GM12878 (cell line): ENCODE results near the gene EPO.

ENCODE experiments used
- CEBPB ChIP-seq, 2 experiments: fragments of 150-350 bp in 1 of 2; IDR thresholded peaks; 2 replicates each; pipeline ENCODE4 v1.6.1; 2012 to 2014; ENCODE audit warnings: low read depth in 2 of 2, low read length in 2 of 2, borderline replicate concordance in 1 of 2, inconsistent platforms in 1 of 2
- EZH2 ChIP-seq: IDR thresholded peaks from 2 replicates; pipeline ENCODE4 v1.6.1; 2012; ENCODE audit warnings: low read depth, mild to moderate bottlenecking, control low read depth, inconsistent platforms, low read length, borderline replicate concordance; ENCODE audit not compliant: control insufficient read depth
- IKZF1 ChIP-seq: fragments of 450-650 bp; conservative IDR thresholded peaks from 2 replicates; pipeline ENCODE4 v1.6.1; 2017; ENCODE audit warnings: antibody characterized with exemption, mild to moderate bottlenecking
- RB1 ChIP-seq: fragments of 450-650 bp; formaldehyde crosslinking; IDR thresholded peaks from 2 replicates; pipeline ENCODE4 v1.6.1; 2017; ENCODE audit warnings: mild to moderate bottlenecking, borderline replicate concordance
- SIN3A ChIP-seq: IDR thresholded peaks from 2 replicates; pipeline ENCODE4 v1.6.1; 2012; ENCODE audit warnings: low read depth, low read length, improper control_type of control experiment
- SRF ChIP-seq, 2 experiments: IDR thresholded peaks; 2 replicates each; pipeline ENCODE4 v1.6.1; 2011; ENCODE audit warnings: low read depth in 2 of 2, low read length in 2 of 2, mild to moderate bottlenecking in 1 of 2, moderate library complexity in 1 of 2
- STAT3 ChIP-seq: IDR thresholded peaks from 2 replicates; pipeline ENCODE4 v1.6.1; 2011; ENCODE audit warnings: low read depth, low read length, improper control_type of control experiment
- ZNF274 ChIP-seq: IDR thresholded peaks from one replicate; pipeline ENCODE4 v1.8.0; 2011; ENCODE audit not compliant: insufficient read length, insufficient read depth
- TF ChIP-seq, protein P1 (sequence below): IDR thresholded peaks from 2 replicates; pipeline ENCODE4 v1.6.1; 2012; ENCODE audit warnings: low read depth, low read length, improper control_type of control experiment
- TF ChIP-seq, protein P2 (sequence below): IDR thresholded peaks from 2 replicates; pipeline ENCODE4 v1.6.1; 2011; ENCODE audit warnings: low read depth, mild to moderate bottlenecking, low read length, moderate library complexity, borderline replicate concordance; ENCODE audit errors: extremely low read depth
- TF ChIP-seq, protein P3 (sequence below): IDR thresholded peaks from 2 replicates; pipeline ENCODE4 v1.6.1; 2012; ENCODE audit warnings: mild to moderate bottlenecking, low read depth, low read length
- TF ChIP-seq, protein P4 (sequence below): IDR thresholded peaks from 2 replicates; pipeline ENCODE4 v1.6.1; 2012; ENCODE audit warnings: low read depth, low read length, improper control_type of control experiment
- TF ChIP-seq, protein P5 (sequence below): IDR thresholded peaks from 2 replicates; pipeline ENCODE4 v1.6.1; 2011; ENCODE audit warnings: low read depth, low read length, improper control_type of control experiment, borderline replicate concordance

DNA sequence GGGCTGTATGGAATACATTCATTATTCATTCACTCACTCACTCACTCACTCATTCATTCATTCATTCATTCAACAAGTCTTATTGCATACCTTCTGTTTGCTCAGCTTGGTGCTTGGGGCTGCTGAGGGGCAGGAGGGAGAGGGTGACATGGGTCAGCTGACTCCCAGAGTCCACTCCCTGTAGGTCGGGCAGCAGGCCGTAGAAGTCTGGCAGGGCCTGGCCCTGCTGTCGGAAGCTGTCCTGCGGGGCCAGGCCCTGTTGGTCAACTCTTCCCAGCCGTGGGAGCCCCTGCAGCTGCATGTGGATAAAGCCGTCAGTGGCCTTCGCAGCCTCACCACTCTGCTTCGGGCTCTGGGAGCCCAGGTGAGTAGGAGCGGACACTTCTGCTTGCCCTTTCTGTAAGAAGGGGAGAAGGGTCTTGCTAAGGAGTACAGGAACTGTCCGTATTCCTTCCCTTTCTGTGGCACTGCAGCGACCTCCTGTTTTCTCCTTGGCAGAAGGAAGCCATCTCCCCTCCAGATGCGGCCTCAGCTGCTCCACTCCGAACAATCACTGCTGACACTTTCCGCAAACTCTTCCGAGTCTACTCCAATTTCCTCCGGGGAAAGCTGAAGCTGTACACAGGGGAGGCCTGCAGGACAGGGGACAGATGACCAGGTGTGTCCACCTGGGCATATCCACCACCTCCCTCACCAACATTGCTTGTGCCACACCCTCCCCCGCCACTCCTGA, 2.4 kb downstream of the EPO start:
- TF ChIP-seq IKZF1 (no peak), EZH2 (no peak), CEBPB (IDR thresholded peaks at IDR 0.05; ENCODE audit: borderline replicate concordance in 1 of 2, low read depth in 2 of 2, low read length in 2 of 2) (no peak), ZNF274 (no peak), RB1 (no peak), STAT3 (no peak), SRF (IDR thresholded peaks at IDR 0.05; ENCODE audit: low read depth in 2 of 2, low read length in 2 of 2) (no peak), SIN3A (no peak)
- TF ChIP-seq, protein P1, sequence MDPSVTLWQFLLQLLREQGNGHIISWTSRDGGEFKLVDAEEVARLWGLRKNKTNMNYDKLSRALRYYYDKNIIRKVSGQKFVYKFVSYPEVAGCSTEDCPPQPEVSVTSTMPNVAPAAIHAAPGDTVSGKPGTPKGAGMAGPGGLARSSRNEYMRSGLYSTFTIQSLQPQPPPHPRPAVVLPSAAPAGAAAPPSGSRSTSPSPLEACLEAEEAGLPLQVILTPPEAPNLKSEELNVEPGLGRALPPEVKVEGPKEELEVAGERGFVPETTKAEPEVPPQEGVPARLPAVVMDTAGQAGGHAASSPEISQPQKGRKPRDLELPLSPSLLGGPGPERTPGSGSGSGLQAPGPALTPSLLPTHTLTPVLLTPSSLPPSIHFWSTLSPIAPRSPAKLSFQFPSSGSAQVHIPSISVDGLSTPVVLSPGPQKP = no peak
- TF ChIP-seq, protein P2, sequence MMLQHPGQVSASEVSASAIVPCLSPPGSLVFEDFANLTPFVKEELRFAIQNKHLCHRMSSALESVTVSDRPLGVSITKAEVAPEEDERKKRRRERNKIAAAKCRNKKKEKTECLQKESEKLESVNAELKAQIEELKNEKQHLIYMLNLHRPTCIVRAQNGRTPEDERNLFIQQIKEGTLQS = no peak
- TF ChIP-seq, protein P3, sequence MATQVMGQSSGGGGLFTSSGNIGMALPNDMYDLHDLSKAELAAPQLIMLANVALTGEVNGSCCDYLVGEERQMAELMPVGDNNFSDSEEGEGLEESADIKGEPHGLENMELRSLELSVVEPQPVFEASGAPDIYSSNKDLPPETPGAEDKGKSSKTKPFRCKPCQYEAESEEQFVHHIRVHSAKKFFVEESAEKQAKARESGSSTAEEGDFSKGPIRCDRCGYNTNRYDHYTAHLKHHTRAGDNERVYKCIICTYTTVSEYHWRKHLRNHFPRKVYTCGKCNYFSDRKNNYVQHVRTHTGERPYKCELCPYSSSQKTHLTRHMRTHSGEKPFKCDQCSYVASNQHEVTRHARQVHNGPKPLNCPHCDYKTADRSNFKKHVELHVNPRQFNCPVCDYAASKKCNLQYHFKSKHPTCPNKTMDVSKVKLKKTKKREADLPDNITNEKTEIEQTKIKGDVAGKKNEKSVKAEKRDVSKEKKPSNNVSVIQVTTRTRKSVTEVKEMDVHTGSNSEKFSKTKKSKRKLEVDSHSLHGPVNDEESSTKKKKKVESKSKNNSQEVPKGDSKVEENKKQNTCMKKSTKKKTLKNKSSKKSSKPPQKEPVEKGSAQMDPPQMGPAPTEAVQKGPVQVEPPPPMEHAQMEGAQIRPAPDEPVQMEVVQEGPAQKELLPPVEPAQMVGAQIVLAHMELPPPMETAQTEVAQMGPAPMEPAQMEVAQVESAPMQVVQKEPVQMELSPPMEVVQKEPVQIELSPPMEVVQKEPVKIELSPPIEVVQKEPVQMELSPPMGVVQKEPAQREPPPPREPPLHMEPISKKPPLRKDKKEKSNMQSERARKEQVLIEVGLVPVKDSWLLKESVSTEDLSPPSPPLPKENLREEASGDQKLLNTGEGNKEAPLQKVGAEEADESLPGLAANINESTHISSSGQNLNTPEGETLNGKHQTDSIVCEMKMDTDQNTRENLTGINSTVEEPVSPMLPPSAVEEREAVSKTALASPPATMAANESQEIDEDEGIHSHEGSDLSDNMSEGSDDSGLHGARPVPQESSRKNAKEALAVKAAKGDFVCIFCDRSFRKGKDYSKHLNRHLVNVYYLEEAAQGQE = no peak
- TF ChIP-seq, protein P4, sequence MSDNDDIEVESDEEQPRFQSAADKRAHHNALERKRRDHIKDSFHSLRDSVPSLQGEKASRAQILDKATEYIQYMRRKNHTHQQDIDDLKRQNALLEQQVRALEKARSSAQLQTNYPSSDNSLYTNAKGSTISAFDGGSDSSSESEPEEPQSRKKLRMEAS = no peak
- TF ChIP-seq, protein P5, sequence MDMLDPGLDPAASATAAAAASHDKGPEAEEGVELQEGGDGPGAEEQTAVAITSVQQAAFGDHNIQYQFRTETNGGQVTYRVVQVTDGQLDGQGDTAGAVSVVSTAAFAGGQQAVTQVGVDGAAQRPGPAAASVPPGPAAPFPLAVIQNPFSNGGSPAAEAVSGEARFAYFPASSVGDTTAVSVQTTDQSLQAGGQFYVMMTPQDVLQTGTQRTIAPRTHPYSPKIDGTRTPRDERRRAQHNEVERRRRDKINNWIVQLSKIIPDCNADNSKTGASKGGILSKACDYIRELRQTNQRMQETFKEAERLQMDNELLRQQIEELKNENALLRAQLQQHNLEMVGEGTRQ = no peak
